Measurements from ENCODE around the gene SNED1.

SNED1 gene

DNA sequence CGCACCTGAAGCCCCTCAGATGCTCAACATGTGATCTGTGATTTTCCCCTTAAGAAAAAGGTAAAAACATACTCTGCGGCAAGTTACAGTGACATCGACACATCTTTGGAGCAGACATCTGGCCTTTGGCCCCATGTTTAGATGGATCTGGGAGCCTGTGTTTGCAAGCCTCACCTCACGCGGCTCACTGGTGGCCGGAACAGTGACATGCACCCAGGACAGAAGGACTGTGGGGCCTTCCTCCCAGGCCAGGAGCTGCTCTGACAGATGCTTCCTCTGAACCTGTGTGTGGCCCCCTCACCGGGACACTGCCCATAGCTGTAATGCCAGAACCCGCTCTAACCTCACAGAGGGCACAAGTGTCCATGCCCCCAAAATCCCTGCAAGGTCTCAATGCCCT, 137.8 kb downstream of the SNED1 start:
- H3K79me2 ChIP-seq (ENCODE audit: insufficient read depth, low read length) = no peaks in the 10 kb centered on the region
- no peaks in the 10 kb centered on the region for H3K27me3 ChIP-seq (ENCODE audit: insufficient read depth, low read length, poor library complexity, severe bottlenecking)
- no peaks in the 10 kb centered on the region for H4K20me1 ChIP-seq (ENCODE audit: insufficient read depth, low read length, poor library complexity, severe bottlenecking)
- TF ChIP-seq CTCF (conservative IDR thresholded peaks at IDR 0.05; ENCODE audit: low read length) (no peak), EZH2phosphoT487 (IDR thresholded peaks at IDR 0.05; ENCODE audit: borderline replicate concordance) (no peak)
- no peak overlapping the region for H3K4me2 ChIP-seq (ENCODE audit: low read depth, low read length, poor library complexity, severe bottlenecking)
- H2AFZ ChIP-seq (ENCODE audit: low read length) = no peak overlapping the region
- H3K9me3 ChIP-seq (ENCODE audit: insufficient read depth, low read depth, low read length) = no peaks in the 10 kb centered on the region
- H3K9ac ChIP-seq (ENCODE audit: low read depth, low read length, poor library complexity, severe bottlenecking) = no peak overlapping the region
- H3K4me3 ChIP-seq (ENCODE audit: low read length, poor library complexity, severe bottlenecking) = no peak overlapping the region
- no peaks in the 10 kb centered on the region for H3K9me2 ChIP-seq (replicated peaks; ENCODE audit: low read depth, low read length)
- H3K36me3 ChIP-seq (ENCODE audit: insufficient read depth, low read length) = peaks cover 35% of the 10 kb centered on the region; the same call in 1 of the 2 replicates
- no peaks in the 10 kb centered on the region for H3K4me1 ChIP-seq (ENCODE audit: insufficient read depth, low read length, poor library complexity, severe bottlenecking)
- no peaks in the 10 kb centered on the region for H3F3A ChIP-seq (ENCODE audit: low read depth)

- peaks cover 35% of the 10 kb centered on the region; the same call in 1 of the 2 replicates for H3K36me3 ChIP-seq (ENCODE audit: insufficient read depth, low read length)
Observed at GRCh38 chr2:241136661-241137260, 138.3 kb downstream of the SNED1 start.

DNA sequence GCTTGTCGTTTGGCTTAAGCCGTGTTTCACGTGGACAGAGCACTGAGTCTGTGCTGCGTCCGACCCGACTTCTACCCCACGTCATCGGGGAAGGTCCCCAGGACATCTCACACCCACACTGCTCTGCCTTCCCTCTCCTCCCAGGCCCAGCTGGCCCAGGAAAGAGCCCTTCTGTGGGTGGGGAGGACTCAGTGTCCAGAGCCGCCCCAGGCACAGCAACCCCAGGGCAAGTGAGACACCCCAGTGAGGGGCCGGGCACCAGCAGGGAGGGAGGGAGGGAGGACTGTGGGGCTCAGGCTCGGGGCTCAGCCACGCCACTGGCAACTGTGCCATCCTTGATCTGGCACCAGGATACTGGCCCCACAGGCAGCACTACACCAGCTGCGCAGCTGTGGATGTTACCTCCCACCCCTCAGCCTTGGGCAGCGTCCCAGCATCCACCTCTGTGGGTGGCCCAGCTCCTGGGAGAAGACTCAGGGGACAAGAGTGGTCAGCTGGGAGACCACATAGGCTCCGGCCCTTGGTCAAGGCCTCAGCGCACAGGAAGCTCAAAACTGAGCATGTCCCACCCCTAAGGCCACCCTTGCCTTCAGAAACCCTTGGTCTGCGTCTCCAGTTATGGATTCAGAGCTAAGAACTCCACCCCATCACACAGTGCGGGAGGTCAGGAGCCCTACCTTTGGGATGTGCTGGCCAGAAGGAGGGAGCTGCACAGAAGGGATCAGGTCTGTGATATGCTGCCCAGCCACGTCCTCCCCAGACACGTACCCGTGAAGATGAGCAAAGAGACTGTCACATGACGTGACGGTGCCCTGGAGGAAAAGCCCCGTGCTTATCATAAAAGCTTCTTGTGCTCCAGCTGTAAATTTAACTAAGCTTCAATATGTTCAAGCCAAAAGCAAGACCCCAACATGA, 139.1 kb downstream of the SNED1 start:
- no peaks in the 10 kb centered on the region for H3K4me1 ChIP-seq (ENCODE audit: insufficient read depth, low read length, poor library complexity, severe bottlenecking)
- no peaks in the 10 kb centered on the region for H3K9me2 ChIP-seq (replicated peaks; ENCODE audit: low read depth, low read length)
- peaks cover 35% of the 10 kb centered on the region; the same call in 1 of the 2 replicates for H3K36me3 ChIP-seq (ENCODE audit: insufficient read depth, low read length)
- H3K27me3 ChIP-seq (ENCODE audit: insufficient read depth, low read length, poor library complexity, severe bottlenecking) = no peaks in the 10 kb centered on the region
- no peaks in the 10 kb centered on the region for H3K9me3 ChIP-seq (ENCODE audit: insufficient read depth, low read depth, low read length)
- no peaks in the 10 kb centered on the region for H3K79me2 ChIP-seq (ENCODE audit: insufficient read depth, low read length)
- no peaks in the 10 kb centered on the region for H3F3A ChIP-seq (ENCODE audit: low read depth)
- H4K20me1 ChIP-seq (ENCODE audit: insufficient read depth, low read length, poor library complexity, severe bottlenecking) = no peaks in the 10 kb centered on the region
- no peak overlapping the region for H3K4me3 ChIP-seq (ENCODE audit: low read length, poor library complexity, severe bottlenecking)
- H3K4me2 ChIP-seq (ENCODE audit: low read depth, low read length, poor library complexity, severe bottlenecking) = no peak overlapping the region
- TF ChIP-seq EZH2phosphoT487 (IDR thresholded peaks at IDR 0.05; ENCODE audit: borderline replicate concordance) (no peak), CTCF (conservative IDR thresholded peaks at IDR 0.05; ENCODE audit: low read length) (no peak)
- no peak overlapping the region for H3K9ac ChIP-seq (ENCODE audit: low read depth, low read length, poor library complexity, severe bottlenecking)
- H2AFZ ChIP-seq (ENCODE audit: low read length) = no peak overlapping the region

More at GRCh38 chr2:241136661-241137260, 138.3 kb downstream of the SNED1 start:
- no peaks in the 10 kb centered on the region for H3K4me1 ChIP-seq (ENCODE audit: insufficient read depth, low read length, poor library complexity, severe bottlenecking)
- TF ChIP-seq EZH2phosphoT487 (IDR thresholded peaks at IDR 0.05; ENCODE audit: borderline replicate concordance) = no peak
- no peak for TF ChIP-seq CTCF (conservative IDR thresholded peaks at IDR 0.05; ENCODE audit: low read length)
- H2AFZ ChIP-seq (ENCODE audit: low read length) = no peak overlapping the region
- H3K4me2 ChIP-seq (ENCODE audit: low read depth, low read length, poor library complexity, severe bottlenecking) = no peak overlapping the region
- no peaks in the 10 kb centered on the region for H3K9me2 ChIP-seq (replicated peaks; ENCODE audit: low read depth, low read length)
- H3K9me3 ChIP-seq (ENCODE audit: insufficient read depth, low read depth, low read length) = no peaks in the 10 kb centered on the region
- no peaks in the 10 kb centered on the region for H4K20me1 ChIP-seq (ENCODE audit: insufficient read depth, low read length, poor library complexity, severe bottlenecking)
- no peaks in the 10 kb centered on the region for H3F3A ChIP-seq (ENCODE audit: low read depth)
- H3K79me2 ChIP-seq (ENCODE audit: insufficient read depth, low read length) = no peaks in the 10 kb centered on the region
- no peak overlapping the region for H3K4me3 ChIP-seq (ENCODE audit: low read length, poor library complexity, severe bottlenecking)
- H3K27me3 ChIP-seq (ENCODE audit: insufficient read depth, low read length, poor library complexity, severe bottlenecking) = no peaks in the 10 kb centered on the region
- H3K9ac ChIP-seq (ENCODE audit: low read depth, low read length, poor library complexity, severe bottlenecking) = no peak overlapping the region

All from Loucy (cell line).